GM12878 (cell line): ENCODE measurements around the gene HMCN2.

ENCODE experiments used
- SMC3 ChIP-seq: IDR thresholded peaks from 2 replicates; pipeline ENCODE4 v1.6.1; 2011; ENCODE audit warnings: low read length, improper control_type of control experiment, borderline replicate concordance
- TF ChIP-seq, protein P1 (sequence below), 3 experiments: IDR thresholded peaks in 2 of 3; conservative IDR thresholded peaks in 1 of 3; 2 replicates each; pipeline ENCODE4 v1.5.1; 2011; ENCODE audit warnings: low read depth in 3 of 3, low read length in 3 of 3, mild to moderate bottlenecking in 3 of 3, control low read depth in 2 of 3, moderate library complexity in 2 of 3, inconsistent platforms in 1 of 3, mixed read lengths in 1 of 3; ENCODE audit not compliant: control insufficient read depth in 2 of 3, insufficient read depth in 1 of 3; ENCODE audit errors: extremely low read depth in 1 of 3

- TF ChIP-seq, protein P1, sequence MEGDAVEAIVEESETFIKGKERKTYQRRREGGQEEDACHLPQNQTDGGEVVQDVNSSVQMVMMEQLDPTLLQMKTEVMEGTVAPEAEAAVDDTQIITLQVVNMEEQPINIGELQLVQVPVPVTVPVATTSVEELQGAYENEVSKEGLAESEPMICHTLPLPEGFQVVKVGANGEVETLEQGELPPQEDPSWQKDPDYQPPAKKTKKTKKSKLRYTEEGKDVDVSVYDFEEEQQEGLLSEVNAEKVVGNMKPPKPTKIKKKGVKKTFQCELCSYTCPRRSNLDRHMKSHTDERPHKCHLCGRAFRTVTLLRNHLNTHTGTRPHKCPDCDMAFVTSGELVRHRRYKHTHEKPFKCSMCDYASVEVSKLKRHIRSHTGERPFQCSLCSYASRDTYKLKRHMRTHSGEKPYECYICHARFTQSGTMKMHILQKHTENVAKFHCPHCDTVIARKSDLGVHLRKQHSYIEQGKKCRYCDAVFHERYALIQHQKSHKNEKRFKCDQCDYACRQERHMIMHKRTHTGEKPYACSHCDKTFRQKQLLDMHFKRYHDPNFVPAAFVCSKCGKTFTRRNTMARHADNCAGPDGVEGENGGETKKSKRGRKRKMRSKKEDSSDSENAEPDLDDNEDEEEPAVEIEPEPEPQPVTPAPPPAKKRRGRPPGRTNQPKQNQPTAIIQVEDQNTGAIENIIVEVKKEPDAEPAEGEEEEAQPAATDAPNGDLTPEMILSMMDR (IDR thresholded peaks at IDR 0.05 in 2 of 3, conservative IDR thresholded peaks at IDR 0.05 in 1 of 3; ENCODE audit: control insufficient read depth in 2 of 3, extremely low read depth in 1 of 3, insufficient read depth in 1 of 3, low read depth in 3 of 3, low read length in 3 of 3) = no peak
- no peak for TF ChIP-seq SMC3
Observed at GRCh38 chr9:130352081-130352480, 86.5 kb downstream of the HMCN2 start.
